ENCODE measurements around the gene CYBRD1. TPM values are rescaled to one million over a fixed set of nuclear protein-coding genes. Genes with fewer than 3 reads are reported as not detected.

Gene CYBRD1
- total RNA-seq, 1 donor from 2014 or later: 0.33 TPM

- Mint-ChIP-seq H3K36me3 (ENCODE audit: low read depth) (no peaks in the 10 kb centered on the region), H3K9me3 (peaks cover 2% of the 10 kb centered on the region), H3K27ac (no peak overlapping the region), H3K27me3 (peaks cover 4% of the 10 kb centered on the region), H3K4me1 (no peaks in the 10 kb centered on the region), H3K4me3 (no peak overlapping the region)
- intact Hi-C loops (cut with micrococcal nuclease): loop anchor here (10.0 kb wide), 1 partner anchor 203 kb away; no protein-coding TSS in a partner anchor
- CTCF ChIA-PET: no interaction called here
- ATAC-seq (ENCODE audit: low read depth): no peak
- no peak for DNase-seq
- POLR2A ChIA-PET: no interaction called here
- TF ChIP-seq CTCF (IDR thresholded peaks at IDR 0.05): no peak
These were observed 69.8 kb downstream of the CYBRD1 start for GRCh38 chr2:171592036-171592555.

DNA sequence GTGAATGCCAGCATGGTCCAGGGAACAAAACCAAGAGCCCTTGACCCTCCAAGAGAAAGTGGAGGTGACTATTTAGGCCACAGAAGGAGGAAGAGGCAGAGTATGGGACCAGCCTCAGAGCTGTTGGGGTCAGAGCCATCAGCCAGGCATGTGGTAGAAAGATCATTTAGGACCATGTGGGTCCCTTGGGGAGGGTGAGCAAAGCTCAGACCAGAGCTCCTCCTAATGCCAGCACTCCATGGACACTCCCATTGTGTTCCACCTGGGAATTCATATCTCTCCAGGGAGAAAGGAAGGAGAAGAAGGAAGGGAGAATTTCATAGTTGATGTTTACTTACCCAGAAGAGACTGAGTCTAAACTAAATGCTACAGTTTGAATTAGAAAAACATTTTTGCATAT is 73.2 kb downstream of the CYBRD1 start:
- intact Hi-C loops (cut with micrococcal nuclease): loop anchor here (10.0 kb wide), 1 partner anchor 199 kb away; no protein-coding TSS in a partner anchor
- TF ChIP-seq CTCF (IDR thresholded peaks at IDR 0.05): no peak
- CTCF ChIA-PET: interaction anchor here (0.9 to 1.6 kb wide), 5 partner anchors 25 to 866 kb away, joined by 3 to 5 read pairs (median 4); no protein-coding TSS in a partner anchor
- Mint-ChIP-seq H3K4me3 (no peak overlapping the region), H3K9me3 (no peaks in the 10 kb centered on the region), H3K27me3 (peaks cover 4% of the 10 kb centered on the region), H3K36me3 (ENCODE audit: low read depth) (no peaks in the 10 kb centered on the region), H3K27ac (no peak overlapping the region), H3K4me1 (peaks cover 3% of the 10 kb centered on the region)
- no peak for ATAC-seq (ENCODE audit: low read depth)
- no peak for DNase-seq
- POLR2A ChIA-PET: no interaction called here

- Mint-ChIP-seq H3K27me3 (peaks cover 4% of the 10 kb centered on the region), H3K9me3 (no peaks in the 10 kb centered on the region), H3K4me3 (no peak overlapping the region), H3K27ac (no peak overlapping the region), H3K4me1 (peaks cover 3% of the 10 kb centered on the region), H3K36me3 (ENCODE audit: low read depth) (no peaks in the 10 kb centered on the region)
- POLR2A ChIA-PET: no interaction called here
- ATAC-seq (ENCODE audit: low read depth): no peak
- DNase-seq: no peak
- CTCF ChIA-PET: interaction anchor here (0.9 to 1.6 kb wide), 5 partner anchors 25 to 866 kb away, joined by 3 to 5 read pairs (median 4); no protein-coding TSS in a partner anchor
- intact Hi-C loops (cut with micrococcal nuclease): loop anchor here (10.0 kb wide), 1 partner anchor 199 kb away; no protein-coding TSS in a partner anchor
- TF ChIP-seq CTCF (IDR thresholded peaks at IDR 0.05): no peak
These were observed 73.6 kb downstream of the CYBRD1 start for GRCh38 chr2:171595896-171596295.

- Mint-ChIP-seq H3K27ac (no peak overlapping the region), H3K9me3 (no peaks in the 10 kb centered on the region), H3K27me3 (peaks cover 4% of the 10 kb centered on the region), H3K4me3 (no peak overlapping the region), H3K36me3 (ENCODE audit: low read depth) (no peaks in the 10 kb centered on the region), H3K4me1 (peaks cover 3% of the 10 kb centered on the region)
- ChIA-PET POLR2A (no interaction called here), CTCF (interaction anchor here (0.7 to 3.6 kb wide), 13 partner anchors 9 to 867 kb away, joined by 3 to 17 read pairs (median 4); partner anchors contain the start of gene DYNC1I2)
- TF ChIP-seq CTCF (IDR thresholded peaks at IDR 0.05): no peak
- intact Hi-C loops (cut with micrococcal nuclease): loop anchor here (1.0 to 10.0 kb wide), 8 partner anchors 25 to 866 kb away; partner anchors contain the start of gene DLX2
- DNase-seq: no peak
- peak; percentile 96 for ATAC-seq (ENCODE audit: low read depth)
These were observed 76.5 kb downstream of the CYBRD1 start for GRCh38 chr2:171598713-171599319.

- POLR2A ChIA-PET: no interaction called here
- no peak for TF ChIP-seq CTCF (IDR thresholded peaks at IDR 0.05)
- ATAC-seq (ENCODE audit: low read depth): no peak
- Mint-ChIP-seq H3K27me3 (peaks cover 8% of the 10 kb centered on the region), H3K36me3 (ENCODE audit: low read depth) (no peaks in the 10 kb centered on the region), H3K9me3 (no peaks in the 10 kb centered on the region), H3K4me1 (peaks cover 3% of the 10 kb centered on the region), H3K27ac (no peak overlapping the region), H3K4me3 (no peak overlapping the region)
- CTCF ChIA-PET: interaction anchor here (1.0 to 3.6 kb wide), 3 partner anchors 10 to 866 kb away, joined by 3 to 17 read pairs (median 9); no protein-coding TSS in a partner anchor
- DNase-seq: no peak
- intact Hi-C loops (cut with micrococcal nuclease): no loop called here
These were observed 77.9 kb downstream of the CYBRD1 start for GRCh38 chr2:171600126-171600525.
